Bronchial epithelial cell (primary cell): ENCODE measurements around the gene FYB1. TPM values are rescaled to one million over a fixed set of nuclear protein-coding genes. Genes with fewer than 3 reads are reported as not detected.

Experiments used
- DNase-seq: peaks from one replicate; pipeline ENCODE4 v3.0.0-alpha.2; 2010; ENCODE audit warnings: low read depth
- FAIRE-seq: peaks from 2 replicates; lab custom pipeline; 2011; peaks lifted over from hg19 to GRCh38; lab: Jason Lieb, UNC
- H3K27me3 ChIP-seq: 2 replicates; pipeline ENCODE4 v1.5.1; 2011; ENCODE audit warnings: low read length; ENCODE audit not compliant: control insufficient read depth, insufficient read depth
- H3K36me3 ChIP-seq: 2 replicates; pipeline ENCODE4 v1.5.1; 2011; ENCODE audit warnings: low read length; ENCODE audit not compliant: control insufficient read depth, insufficient read depth
- H3K4me3 ChIP-seq: 2 replicates; pipeline ENCODE4 v1.5.1; 2011; ENCODE audit warnings: mild to moderate bottlenecking, low read depth, low read length, control low read depth
- CTCF ChIP-seq: IDR thresholded peaks from 2 replicates; pipeline ENCODE4 v1.5.1; 2011; ENCODE audit warnings: mild to moderate bottlenecking, moderate library complexity, low read length, control low read depth, inconsistent platforms; ENCODE audit not compliant: insufficient read depth, severe bottlenecking
- total RNA-seq: library from RNA; depleted of rRNA; stranded (reverse); fragments of >200 nt; gene quantifications from 2 replicates; pipeline ENCODE4 v1.2.1, GENCODE V29; 2014

The FYB1 gene
- total RNA-seq, 1 donor from 2014 or later, result 0.26 TPM

DNA sequence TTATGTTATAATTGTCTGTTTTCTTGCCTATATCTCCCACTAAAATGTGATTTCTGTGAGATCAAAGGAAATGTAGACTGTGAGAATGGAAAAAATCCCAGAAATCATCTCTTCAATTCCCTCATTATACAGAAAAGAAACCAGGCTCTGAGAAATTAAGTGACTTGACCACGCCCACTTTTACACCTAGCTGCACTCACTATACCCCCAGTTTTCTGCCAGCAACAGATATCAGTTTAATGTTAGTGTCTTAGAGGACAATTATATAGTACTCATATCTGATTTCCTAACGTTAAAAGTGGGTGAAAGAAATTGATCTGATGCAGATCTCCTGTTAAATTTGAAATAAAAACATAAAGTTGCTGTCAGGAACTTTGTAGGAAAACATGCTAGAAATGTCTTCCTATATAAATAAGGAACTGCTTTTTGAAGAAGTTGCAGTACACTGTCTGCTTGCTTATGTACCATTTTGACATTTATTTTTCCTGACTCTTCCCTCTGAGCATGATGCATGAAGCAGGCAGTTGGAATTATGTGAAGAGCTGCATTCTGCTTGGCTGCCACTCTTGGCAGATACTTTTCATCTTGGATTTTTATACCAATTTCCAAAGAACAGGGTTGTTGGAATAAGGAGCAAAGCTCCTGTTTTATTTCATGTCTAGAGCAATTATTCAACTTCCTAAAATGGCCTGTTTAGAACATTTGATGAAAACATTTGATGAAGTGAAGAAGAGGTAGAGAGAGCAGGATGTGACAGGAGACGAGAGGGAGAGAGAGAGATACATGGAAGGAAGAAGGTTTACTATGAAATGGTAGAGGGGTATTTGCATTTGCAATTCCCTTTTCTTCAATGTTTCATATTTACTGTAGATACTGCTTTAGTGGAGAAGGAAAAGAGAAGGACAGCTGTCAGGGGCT lies 87.9 kb downstream of the FYB1 start:
- FAIRE-seq, result no peak
- TF ChIP-seq CTCF, result no peak

DNA sequence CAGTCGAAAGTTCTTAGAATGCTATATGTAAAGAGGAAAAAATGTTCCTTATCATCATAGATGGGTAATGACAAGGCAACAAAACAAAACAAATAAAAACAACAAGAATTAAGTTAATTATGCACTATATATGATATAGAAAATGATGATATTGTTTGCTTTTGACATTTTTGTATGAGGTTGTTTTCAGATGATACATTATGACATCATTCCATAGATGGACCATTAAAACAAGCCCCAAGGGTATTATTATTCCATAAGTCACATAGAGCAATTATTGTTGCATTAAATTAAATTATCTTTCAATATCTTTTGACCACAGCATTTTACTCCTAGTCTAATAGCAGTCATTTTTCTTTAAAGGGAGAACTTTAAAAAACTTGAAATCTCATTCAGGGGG lies 88.6 kb downstream of the FYB1 start:
- no peak for FAIRE-seq
- DNase-seq, result peak; percentile 16
- Histone ChIP-seq H3K4me3 (no peak overlapping the region), H3K36me3 (no peaks in the 10 kb centered on the region), H3K27me3 (no peaks in the 10 kb centered on the region)
- no peak for TF ChIP-seq CTCF

More for the DNA sequence above, 87.9 kb downstream of the FYB1 start:
- Histone ChIP-seq H3K4me3 (no peak overlapping the region), H3K36me3 (no peaks in the 10 kb centered on the region), H3K27me3 (no peaks in the 10 kb centered on the region)
- DNase-seq, result no peak

DNA sequence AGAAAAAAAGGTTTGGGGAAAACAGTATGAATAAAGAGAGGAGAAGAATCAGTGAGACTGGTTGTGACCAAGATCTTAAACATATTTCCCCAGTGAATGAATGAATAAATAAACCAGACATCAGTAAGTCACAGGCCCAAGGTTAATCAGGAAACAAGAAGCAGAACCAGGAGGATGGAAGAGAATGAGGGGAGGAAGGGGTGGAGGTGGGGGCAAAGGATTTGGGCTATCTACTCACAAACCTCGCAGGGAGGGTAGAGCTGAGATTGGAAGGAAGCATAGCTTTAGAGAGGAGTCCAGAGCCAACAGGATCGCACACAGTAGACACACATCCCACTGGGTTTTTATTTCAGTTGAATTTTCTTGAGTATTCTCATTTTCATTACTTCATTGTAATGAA lies 97.4 kb downstream of the FYB1 start:
- Histone ChIP-seq H3K27me3 (no peaks in the 10 kb centered on the region), H3K36me3 (no peaks in the 10 kb centered on the region), H3K4me3 (no peak overlapping the region)
- TF ChIP-seq CTCF, result no peak
- DNase-seq, result no peak
- FAIRE-seq, result no peak

GRCh38 chr5:39121315-39121714 lies 98.0 kb downstream of the FYB1 start:
- no peak for FAIRE-seq
- Histone ChIP-seq H3K36me3 (no peaks in the 10 kb centered on the region), H3K27me3 (no peaks in the 10 kb centered on the region), H3K4me3 (no peak overlapping the region)
- DNase-seq, result no peak
- no peak for TF ChIP-seq CTCF

- Histone ChIP-seq H3K36me3 (no peaks in the 10 kb centered on the region), H3K4me3 (no peak overlapping the region), H3K27me3 (no peaks in the 10 kb centered on the region)
- no peak for DNase-seq
- TF ChIP-seq CTCF, result no peak
- no peak for FAIRE-seq
Observed at GRCh38 chr5:39120052-39120420, 99.3 kb downstream of the FYB1 start.
